HG03378 (cell line): Measurements from ENCODE around the gene COL18A1.

ENCODE experiments used
- ATAC-seq: cut with Tn5 transposase; IDR thresholded peaks from one replicate; pipeline ENCODE4 v1.9.1; 2021; ENCODE audit warnings: mild to moderate bottlenecking, moderate library complexity; ENCODE audit not compliant: unreplicated experiment

COL18A1 gene

GRCh38 chr21:45475797-45476570, 71.0 kb downstream of the COL18A1 start:
- ATAC-seq = no peak

DNA sequence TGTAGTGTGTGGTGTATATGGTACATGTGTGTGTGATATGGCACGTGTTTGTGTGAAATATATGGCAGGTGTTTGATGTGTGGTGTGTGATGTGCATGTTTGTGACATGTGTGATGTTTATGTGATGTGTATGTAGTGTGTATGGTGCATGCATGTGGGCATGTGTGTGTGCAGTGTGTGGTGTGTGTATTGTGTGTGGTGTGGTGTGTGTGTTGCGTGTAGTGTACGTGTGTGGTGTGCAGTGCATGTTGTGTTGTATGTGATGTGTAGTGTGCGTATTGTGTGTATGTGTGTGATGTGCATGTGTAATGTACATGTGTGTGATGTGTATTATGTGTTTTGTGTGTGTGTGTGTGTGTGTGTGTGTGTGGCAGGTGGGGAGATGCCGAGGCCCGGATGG, 71.6 kb downstream of the COL18A1 start:
- ATAC-seq = no peak

GRCh38 chr21:45477176-45478114, 72.5 kb downstream of the COL18A1 start:
- ATAC-seq = no peak

DNA sequence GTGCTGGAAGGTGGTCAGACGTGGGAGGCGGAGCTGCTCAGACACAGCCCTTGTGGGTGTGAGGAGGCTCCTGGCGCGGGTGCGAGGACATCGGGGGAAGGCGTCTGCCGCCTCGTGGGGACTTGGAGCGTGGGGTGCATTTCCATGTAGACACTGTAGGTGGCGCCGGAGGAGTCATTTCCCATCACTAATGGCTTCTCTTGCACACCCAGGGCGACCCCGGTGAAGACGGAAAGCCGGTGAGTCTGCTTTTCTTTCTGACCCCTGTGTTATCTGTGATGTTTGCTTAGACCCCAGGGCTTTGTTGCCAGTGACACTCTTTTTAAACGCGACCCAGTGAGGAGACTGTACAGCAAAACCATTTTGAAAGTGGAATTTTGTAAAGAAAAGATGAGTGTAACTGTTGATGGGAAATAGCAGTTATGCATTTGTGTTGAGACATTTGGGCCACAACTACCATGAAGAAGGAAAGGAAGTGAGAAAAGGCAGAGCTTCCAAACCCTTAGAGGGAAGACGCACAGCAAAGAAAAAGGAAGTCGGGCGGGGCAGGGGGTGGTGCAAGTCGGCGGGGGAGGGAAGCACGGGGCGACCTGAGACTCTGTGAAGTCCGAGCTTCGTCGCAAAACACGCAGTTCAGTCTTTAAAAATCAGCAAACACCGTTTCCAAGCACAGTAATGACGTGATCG, 73.3 kb downstream of the COL18A1 start:
- ATAC-seq = no peak

DNA sequence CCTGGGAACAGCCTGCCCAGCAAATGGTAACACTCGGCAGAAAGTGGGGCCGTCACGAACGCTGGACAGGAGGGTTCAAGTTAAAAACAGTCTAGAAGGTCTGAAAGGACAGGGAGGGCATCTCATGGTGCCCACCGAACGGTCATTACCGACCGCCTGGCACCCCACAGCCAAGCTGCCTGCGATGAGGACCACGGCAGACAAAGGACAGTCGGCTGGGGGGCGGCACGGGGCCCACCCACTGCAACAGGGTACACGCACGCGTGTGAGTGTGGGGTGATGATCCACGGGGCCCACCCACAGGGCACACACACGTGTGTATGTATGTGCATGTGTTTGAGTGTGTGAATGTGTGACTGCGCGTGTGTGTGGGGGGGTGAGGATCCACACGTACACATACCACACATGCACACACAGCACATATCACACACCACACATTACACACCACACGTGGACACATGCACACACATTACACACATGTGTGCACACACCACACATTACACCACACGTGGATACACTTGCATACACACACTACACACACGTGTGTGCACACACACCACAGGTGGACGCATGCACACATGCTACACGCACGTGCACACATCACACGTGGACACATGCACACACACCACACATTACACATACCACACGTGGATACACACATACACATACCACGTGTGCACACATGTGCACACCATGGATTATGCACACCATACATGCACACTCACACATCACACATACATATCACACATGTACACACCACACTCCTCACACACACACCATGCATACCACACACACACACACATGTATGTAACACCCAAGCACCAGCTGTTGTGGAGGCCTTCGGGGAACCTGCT, 74.1 kb downstream of the COL18A1 start:
- no peak for ATAC-seq

DNA sequence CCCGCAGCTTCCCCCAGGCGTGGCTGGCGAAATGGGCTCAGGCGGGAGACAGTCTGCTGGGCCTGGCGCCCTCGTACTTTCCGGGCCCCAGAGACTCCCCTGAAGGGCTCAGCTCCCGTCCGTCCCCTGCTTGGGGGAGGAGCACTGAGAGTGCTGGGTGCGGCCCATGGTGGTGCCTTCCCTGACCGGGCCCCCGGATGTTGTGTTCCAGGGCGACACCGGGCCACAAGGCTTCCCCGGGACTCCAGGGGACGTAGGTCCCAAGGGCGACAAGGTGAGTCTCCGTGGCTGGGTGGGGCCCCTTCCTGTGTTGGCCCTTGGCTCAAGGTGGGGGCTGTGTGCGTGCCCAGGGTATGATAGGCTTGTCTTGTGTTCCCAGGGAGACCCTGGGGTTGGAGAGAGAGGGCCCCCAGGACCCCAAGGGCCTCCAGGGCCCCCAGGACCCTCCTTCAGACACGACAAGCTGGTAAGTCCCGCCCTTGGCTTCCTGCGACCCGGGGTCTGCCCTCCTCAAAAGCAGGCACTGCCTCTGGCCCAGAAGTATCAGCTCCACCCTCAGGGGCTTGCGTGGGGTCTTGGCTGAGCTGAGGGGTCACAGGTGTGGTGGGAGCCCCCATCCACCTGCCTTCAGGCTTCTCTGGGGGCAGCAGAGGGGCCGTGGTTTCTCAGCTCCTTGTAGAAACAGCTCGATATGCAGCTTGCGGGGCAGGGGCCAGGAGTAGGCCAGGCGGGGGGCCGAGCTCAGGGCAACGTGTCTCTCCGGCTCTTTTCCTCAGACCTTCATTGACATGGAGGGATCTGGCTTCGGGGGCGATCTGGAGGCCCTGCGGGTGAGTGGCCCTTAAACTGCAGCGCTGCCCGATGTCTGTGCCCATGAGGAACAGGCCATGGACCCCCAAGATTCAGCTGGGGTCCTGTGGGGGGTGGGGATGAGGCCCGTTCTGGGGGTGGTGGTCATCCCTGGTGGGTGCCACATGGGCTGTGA, 75.0 kb downstream of the COL18A1 start:
- no peak for ATAC-seq

- ATAC-seq = no peak
These were observed 75.9 kb downstream of the COL18A1 start for GRCh38 chr21:45480701-45481500.

- ATAC-seq = no peak
These were observed 76.6 kb downstream of the COL18A1 start for GRCh38 chr21:45481566-45481965.

DNA sequence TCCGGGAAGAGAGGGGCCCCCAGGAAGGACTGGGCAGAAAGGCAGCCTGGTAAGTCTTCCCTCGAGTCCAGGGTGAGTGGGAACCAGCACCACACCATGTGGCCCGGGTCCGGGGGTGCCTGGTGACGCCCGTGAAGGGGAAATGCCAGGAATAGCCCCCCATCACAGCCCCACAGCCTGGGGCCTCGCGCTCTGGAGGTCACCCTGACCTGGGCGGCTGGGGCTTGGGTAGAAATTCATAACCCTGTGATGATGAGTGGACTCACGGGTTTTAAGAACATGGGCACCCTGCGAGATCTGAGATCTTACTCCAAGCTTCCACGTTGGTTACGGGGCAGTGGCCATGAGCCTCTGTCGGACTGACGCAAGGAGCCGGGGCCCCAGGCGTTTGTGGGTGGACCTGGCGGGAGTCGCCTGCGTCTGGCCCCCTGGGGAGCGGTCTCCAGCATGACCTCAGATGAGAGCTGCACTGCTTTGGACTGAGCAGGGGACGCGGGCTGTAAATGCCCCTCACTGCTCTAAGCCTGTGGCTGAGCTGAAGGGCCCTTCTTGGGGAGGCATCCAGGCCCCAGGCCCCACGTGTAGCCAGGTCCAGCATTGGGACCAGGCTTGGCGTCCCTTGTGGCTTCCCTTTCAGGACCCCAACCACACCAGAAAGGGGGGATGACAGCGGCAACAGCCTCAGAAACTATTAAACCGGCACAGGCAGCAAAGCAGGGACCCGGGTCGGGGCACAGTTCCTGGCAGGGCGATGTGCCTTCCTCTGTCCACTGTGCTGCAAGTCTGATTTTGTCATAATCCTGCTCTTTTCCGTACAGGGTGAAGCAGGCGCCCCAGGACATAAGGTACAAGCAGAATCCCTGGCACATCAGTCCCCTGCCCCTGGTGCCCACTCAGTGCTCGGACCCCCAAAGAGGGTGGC, 77.3 kb downstream of the COL18A1 start:
- no peak for ATAC-seq

- no peak for ATAC-seq
These were observed 78.2 kb downstream of the COL18A1 start for GRCh38 chr21:45482899-45483821.

GRCh38 chr21:45484318-45484717, 79.4 kb downstream of the COL18A1 start:
- no peak for ATAC-seq

DNA sequence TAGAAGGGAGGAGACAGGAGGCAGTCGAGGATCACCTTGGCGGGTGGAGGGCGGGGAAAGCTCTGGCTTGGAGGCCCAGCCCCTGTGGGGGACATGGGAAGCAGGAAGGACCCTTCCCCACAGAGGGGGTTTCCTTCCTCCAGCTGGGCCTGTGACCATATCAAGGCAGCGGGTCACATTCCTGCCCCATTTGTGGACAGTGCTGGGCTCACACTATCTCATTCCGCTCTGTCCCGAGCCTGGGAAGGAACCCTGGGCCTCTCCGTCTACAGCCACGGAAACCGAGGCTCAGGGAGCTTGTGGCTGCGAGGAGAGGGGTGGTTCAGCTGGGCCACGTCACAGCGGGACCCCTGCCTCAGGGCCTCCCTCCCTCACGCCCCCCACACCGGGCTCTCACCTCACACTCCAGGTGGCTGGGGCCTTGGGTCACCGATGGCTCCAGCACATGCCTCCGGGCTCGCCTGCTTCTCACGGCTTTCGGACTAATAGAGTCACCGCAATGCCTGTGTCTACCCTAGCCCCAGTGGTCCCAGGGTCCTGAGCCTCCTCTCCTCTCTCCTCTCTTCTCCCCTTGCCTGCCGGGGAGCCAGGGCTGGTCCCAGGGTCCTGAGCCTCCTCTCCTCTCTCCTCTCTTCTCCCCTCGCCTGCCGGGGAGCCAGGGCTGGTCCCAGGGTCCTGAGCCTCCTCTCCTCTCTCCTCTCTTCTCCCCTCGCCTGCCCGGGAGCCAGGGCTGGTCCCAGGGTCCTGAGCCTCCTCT, 80.9 kb downstream of the COL18A1 start:
- no peak for ATAC-seq

DNA sequence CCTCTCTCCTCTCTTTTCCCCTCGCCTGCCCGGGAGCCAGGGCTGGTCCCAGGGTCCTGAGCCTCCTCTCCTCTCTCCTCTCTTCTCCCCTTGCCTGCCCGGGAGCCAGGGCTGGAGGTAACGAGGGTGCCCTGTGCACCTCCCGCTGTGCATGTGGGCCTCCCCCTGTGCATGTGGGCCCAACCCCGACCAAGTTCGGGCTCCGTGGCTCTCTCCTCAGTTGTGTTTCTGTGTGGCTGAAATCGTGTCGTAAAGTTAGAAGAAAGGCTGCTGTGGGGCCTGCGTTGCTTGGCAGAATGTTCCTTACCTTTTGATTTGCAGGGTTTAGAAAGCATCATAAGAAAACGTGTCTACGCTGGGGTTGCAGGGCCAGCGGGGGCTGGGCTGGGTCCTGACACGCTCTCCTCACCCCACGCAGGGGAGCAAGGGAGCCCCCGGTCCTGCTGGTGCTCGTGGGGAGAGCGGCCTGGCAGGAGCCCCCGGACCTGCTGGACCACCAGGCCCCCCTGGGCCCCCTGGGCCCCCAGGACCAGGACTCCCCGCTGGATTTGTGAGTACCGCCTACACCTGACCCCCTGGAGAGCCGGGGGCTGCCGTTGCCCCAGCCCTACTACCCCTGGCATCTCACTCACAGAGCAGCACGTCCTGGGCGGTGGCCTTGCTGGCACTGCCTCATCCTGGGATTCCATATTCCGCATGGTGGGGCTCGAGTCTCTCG, 81.6 kb downstream of the COL18A1 start:
- ATAC-seq = no peak

DNA sequence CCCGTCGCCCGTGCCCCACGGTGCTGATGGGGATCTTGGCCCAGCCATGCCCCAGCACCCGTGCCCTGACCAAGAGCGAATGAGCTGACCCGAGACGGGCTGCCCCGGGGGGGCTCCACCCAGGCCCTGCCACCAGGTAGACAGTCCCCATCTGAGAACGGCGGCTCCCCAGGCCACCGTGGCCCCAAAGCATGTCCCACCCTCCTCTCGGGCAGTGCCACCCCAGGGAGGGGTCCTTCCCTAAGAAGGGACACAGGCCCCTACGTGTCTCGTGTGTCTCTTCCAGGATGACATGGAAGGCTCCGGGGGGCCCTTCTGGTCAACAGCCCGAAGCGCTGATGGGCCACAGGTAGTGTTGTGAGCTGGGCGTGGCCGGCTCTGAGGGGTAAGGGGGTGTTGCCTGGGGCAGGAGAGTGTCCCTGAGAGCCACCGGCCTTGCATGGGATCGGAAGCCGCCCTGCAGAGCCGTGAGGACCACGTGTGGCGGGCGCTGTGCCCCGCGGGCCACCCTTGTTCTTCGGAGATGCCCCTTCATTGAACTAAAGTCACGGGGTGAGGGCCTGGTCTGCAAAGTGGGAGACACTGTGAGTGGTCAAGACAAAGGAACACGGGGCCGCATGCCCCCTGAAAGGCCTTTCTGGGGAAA, 82.3 kb downstream of the COL18A1 start:
- ATAC-seq = no peak
